Ascending aorta (tissue), 2 donors: ENCODE measurements around the gene PYGM. TPM values are rescaled to one million over a fixed set of nuclear protein-coding genes. Genes with fewer than 3 reads are reported as not detected.

ENCODE experiments used
- DNase-seq, 2 donors: peaks; one replicate each; pipeline ENCODE4 v3.0.0-alpha.2; 2019; ENCODE audit warnings: low spot score in 2 of 2
- H3K27ac ChIP-seq, 2 donors: fragments of 200-600 bp; sonication (generic); one replicate each; pipeline ENCODE4 v1.5.1; 2016 to 2017; ENCODE audit warnings: mild to moderate bottlenecking in 1 of 2
- H3K27me3 ChIP-seq: fragments of 200-600 bp; sonication (generic); one replicate; pipeline ENCODE4 v1.5.1; 2017
- H3K36me3 ChIP-seq, 2 donors: fragments of 200-600 bp; sonication (generic); one replicate each; pipeline ENCODE4 v1.5.1; 2016
- H3K4me1 ChIP-seq, 2 donors: fragments of 200-600 bp; sonication (generic); one replicate each; pipeline ENCODE4 v1.5.1; 2016 to 2017; ENCODE audit warnings: mild to moderate bottlenecking in 1 of 2
- H3K4me3 ChIP-seq, 2 donors: fragments of 200-600 bp; sonication (generic); one replicate each; pipeline ENCODE4 v1.5.1; 2016 to 2017; ENCODE audit warnings: mild to moderate bottlenecking in 1 of 2
- H3K9me3 ChIP-seq, 2 donors: fragments of 200-600 bp; sonication (generic); one replicate each; pipeline ENCODE4 v1.5.1; 2016
- CTCF ChIP-seq, 3 experiments: fragments of 200-600 bp in 2 of 3; fragments of 450-650 bp in 1 of 3; sonication (generic) in 2 of 3; IDR thresholded peaks; one replicate each; pipeline ENCODE4 v1.5.1; 2016 to 2019; ENCODE audit warnings: antibody characterized with exemption in 3 of 3, mild to moderate bottlenecking in 1 of 3, moderate library complexity in 1 of 3
- intact Hi-C: fragments of 100-400 bp; cut with DNase I; formaldehyde crosslinking; loops from one replicate; pipeline ENCODE4 v1.15.1; 2023
- total RNA-seq: library from RNA; depleted of rRNA; stranded (reverse); fragments of >200 nt; gene quantifications from one replicate; pipeline ENCODE4 v1.1.0, GENCODE V29; 2016

The PYGM gene
- total RNA-seq, 1 donor from 2014 or later: 13.9 TPM

- TF ChIP-seq CTCF (IDR thresholded peaks at IDR 0.05): no peak
- H3K27me3 ChIP-seq: no peaks in the 10 kb centered on the region
- no peaks in the 10 kb centered on the region for H3K36me3 ChIP-seq
- H3K4me3 ChIP-seq: no peak overlapping the region
- H3K4me1 ChIP-seq: no peaks in the 10 kb centered on the region
- DNase-seq: no peak
- H3K9me3 ChIP-seq: no peaks in the 10 kb centered on the region
- intact Hi-C loops: no loop called here
- no peak overlapping the region for H3K27ac ChIP-seq
Measured at GRCh38 chr11:64698427-64698826, 61.3 kb downstream of the PYGM start.

- DNase-seq: no peak
- no peaks in the 10 kb centered on the region for H3K27me3 ChIP-seq
- H3K4me3 ChIP-seq: no peak overlapping the region
- H3K9me3 ChIP-seq: no peaks in the 10 kb centered on the region
- no peaks in the 10 kb centered on the region for H3K36me3 ChIP-seq
- intact Hi-C loops: no loop called here
- H3K4me1 ChIP-seq: no peaks in the 10 kb centered on the region
- no peak overlapping the region for H3K27ac ChIP-seq
- no peak for TF ChIP-seq CTCF (IDR thresholded peaks at IDR 0.05)
Measured at GRCh38 chr11:64697663-64698375, 62.0 kb downstream of the PYGM start.

Other genes starting within 250 kb of the PYGM start
- not detected for gene SLC22A11, start 204.0 kb downstream of the PYGM start, total RNA-seq
- not detected for gene SLC22A12, start 168.8 kb downstream of the PYGM start, total RNA-seq
- 26.0 TPM for gene NRXN2, start 36.8 kb downstream of the PYGM start, total RNA-seq
- gene RASGRP2, start 15.8 kb downstream of the PYGM start, total RNA-seq: 44.2 TPM
- gene SF1, start 18.6 kb upstream of the PYGM start, total RNA-seq: 332 TPM
- 34.0 TPM for gene MAP4K2, start 43.2 kb upstream of the PYGM start, total RNA-seq
- 36.6 TPM for gene MEN1, start 50.6 kb upstream of the PYGM start, total RNA-seq
- not detected for gene CDC42BPG, start 84.7 kb upstream of the PYGM start, total RNA-seq
- gene EHD1, start 118.6 kb upstream of the PYGM start, total RNA-seq: 216 TPM
- gene ATG2A, start 157.2 kb upstream of the PYGM start, total RNA-seq: 39.5 TPM
- 115 TPM for gene PPP2R5B, start 164.7 kb upstream of the PYGM start, total RNA-seq
- not detected for gene GPHA2, start 175.9 kb upstream of the PYGM start, total RNA-seq
- gene MAJIN, start 212.1 kb upstream of the PYGM start, total RNA-seq: not detected
- 0.21 TPM for gene BATF2, start 237.0 kb upstream of the PYGM start, total RNA-seq